Nephron (organoid): ENCODE data around the gene SNAPC2.

Experiments used
- H3K27ac Mint-ChIP-seq, 3 experiments: 2 replicates each; pipeline ENCODE4 v1.8.0; 2020; ENCODE audit warnings: mixed read lengths in 3 of 3, mild to moderate bottlenecking in 2 of 3, moderate library complexity in 1 of 3
- H3K27me3 Mint-ChIP-seq: 2 replicates; pipeline ENCODE4 v1.8.0; 2021; ENCODE audit warnings: low read depth, mild to moderate bottlenecking, moderate library complexity, mixed read lengths
- H3K36me3 Mint-ChIP-seq: 2 replicates; pipeline ENCODE4 v1.8.0; 2020; ENCODE audit warnings: low read depth, mixed read lengths
- H3K4me1 Mint-ChIP-seq: 2 replicates; pipeline ENCODE4 v1.8.0; 2020; ENCODE audit warnings: mixed read lengths
- H3K4me3 Mint-ChIP-seq, 3 experiments: 2 replicates each; pipeline ENCODE4 v1.8.0; 2020; ENCODE audit warnings: mild to moderate bottlenecking in 3 of 3, mixed read lengths in 3 of 3, moderate library complexity in 2 of 3
- H3K9me3 Mint-ChIP-seq: 2 replicates; pipeline ENCODE4 v1.8.0; 2020; ENCODE audit warnings: mixed read lengths
- CTCF ChIP-seq, 3 experiments: fragments of 200-600 bp; sonication (generic); IDR thresholded peaks; one replicate each; pipeline ENCODE4 v1.5.0; 2021; ENCODE audit warnings: antibody characterized with exemption in 3 of 3; ENCODE audit not compliant: unreplicated experiment in 3 of 3

The SNAPC2 gene

DNA sequence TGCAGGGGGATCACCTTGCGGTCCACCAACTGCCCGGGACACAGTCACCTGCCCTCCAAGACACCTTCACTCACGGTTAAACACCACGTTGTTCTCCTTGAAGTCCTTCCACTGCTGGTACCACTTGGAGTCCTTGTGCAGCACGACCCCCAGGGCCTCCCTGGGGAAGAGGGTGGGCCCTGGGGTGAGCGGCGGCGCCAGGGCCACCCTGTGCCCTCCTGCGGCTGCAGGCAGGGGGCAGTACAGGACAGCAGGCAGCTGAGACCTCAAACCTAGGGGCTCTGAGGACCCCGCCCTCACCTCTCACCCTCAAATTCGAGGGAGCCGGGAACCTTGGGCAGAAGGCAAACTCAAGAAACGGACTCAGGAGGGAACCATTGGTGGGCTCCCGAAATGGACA lies 13.3 kb downstream of the SNAPC2 start:
- Mint-ChIP-seq H3K27me3 (no peaks in the 10 kb centered on the region), H3K4me3 (no peak overlapping the region), H3K9me3 (no peaks in the 10 kb centered on the region), H3K36me3 (peaks cover 18% of the 10 kb centered on the region), H3K4me1 (peaks cover 8% of the 10 kb centered on the region), H3K27ac (no peak overlapping the region)
- TF ChIP-seq CTCF (IDR thresholded peaks at IDR 0.05; ENCODE audit: unreplicated experiment in 3 of 3): peak in 1 of 3 experiments; percentile 24

GRCh38 chr19:7933828-7934725 lies 13.9 kb downstream of the SNAPC2 start:
- Mint-ChIP-seq H3K4me1 (peaks cover 1% of the 10 kb centered on the region), H3K27ac (no peak overlapping the region), H3K27me3 (no peaks in the 10 kb centered on the region), H3K9me3 (no peaks in the 10 kb centered on the region), H3K4me3 (no peak overlapping the region), H3K36me3 (peaks cover 21% of the 10 kb centered on the region)
- no peak for TF ChIP-seq CTCF (IDR thresholded peaks at IDR 0.05; ENCODE audit: unreplicated experiment in 3 of 3)

GRCh38 chr19:7934766-7935165 lies 14.6 kb downstream of the SNAPC2 start:
- H3K4me3 Mint-ChIP-seq: no peak overlapping the region
- no peaks in the 10 kb centered on the region for H3K4me1 Mint-ChIP-seq
- peaks cover 22% of the 10 kb centered on the region for H3K36me3 Mint-ChIP-seq
- H3K9me3 Mint-ChIP-seq: no peaks in the 10 kb centered on the region
- no peak overlapping the region for H3K27ac Mint-ChIP-seq
- no peaks in the 10 kb centered on the region for H3K27me3 Mint-ChIP-seq
- no peak for TF ChIP-seq CTCF (IDR thresholded peaks at IDR 0.05; ENCODE audit: unreplicated experiment in 3 of 3)

DNA sequence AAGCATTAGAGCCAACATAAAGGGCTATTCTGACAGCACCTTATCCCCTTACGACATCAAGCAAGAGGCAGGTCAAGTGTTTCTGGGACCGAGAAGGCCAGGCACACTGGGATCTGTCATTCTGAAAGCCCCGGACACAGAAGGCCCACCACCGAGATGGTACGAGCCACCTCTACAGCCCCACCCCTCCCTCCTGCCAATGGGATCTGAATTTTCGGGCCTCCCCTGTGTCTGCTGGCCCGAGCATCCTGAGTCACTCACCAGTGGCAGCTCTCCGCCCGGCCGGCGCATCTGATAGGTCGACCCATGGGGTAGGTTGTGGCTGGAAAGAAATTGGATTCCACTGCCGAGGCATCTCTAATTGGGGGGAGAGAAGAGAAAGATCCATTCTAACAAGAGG lies 20.7 kb downstream of the SNAPC2 start:
- Mint-ChIP-seq H3K4me3 (peak overlapping the region; percentile 68 to 82 (median 73)), H3K9me3 (no peaks in the 10 kb centered on the region), H3K27ac (no peak overlapping the region), H3K27me3 (no peaks in the 10 kb centered on the region), H3K4me1 (peaks cover 7% of the 10 kb centered on the region), H3K36me3 (peaks cover 29% of the 10 kb centered on the region)
- TF ChIP-seq CTCF (IDR thresholded peaks at IDR 0.05; ENCODE audit: unreplicated experiment in 3 of 3): no peak

DNA sequence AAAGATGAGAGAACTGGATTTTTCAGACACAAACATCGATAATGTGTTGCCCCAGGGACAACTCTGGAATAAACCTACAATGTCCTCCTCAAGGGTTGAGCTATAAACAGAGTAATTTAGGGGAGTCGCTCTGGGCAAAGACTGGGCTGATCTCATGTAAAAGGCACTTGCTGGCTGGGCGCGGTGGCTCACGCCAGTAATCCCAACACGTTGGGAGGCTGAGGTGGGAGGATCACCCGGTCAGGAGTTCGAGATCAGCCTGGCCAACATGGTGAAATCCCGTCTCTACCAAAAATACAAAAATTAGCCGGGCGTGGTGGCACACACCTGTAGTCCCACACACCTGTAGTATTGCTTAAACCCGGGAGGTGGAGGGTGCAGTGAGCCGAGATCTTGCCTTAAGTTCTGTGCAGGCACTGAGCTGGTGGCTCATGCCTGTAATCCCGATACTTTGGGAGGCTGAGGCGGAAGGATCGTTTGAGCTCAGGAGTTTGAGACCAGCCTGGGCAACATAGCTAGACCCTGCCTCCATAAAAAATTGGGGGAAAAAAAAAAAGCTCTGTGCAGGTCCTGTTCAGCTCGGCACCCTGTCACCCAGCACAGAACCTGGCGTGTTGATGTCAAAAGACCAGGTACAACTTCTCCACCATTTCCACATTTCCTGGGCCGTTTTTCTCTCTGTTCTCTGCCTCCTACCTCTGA lies 21.9 kb downstream of the SNAPC2 start:
- peaks cover 7% of the 10 kb centered on the region for H3K4me1 Mint-ChIP-seq
- no peak overlapping the region for H3K27ac Mint-ChIP-seq
- no peaks in the 10 kb centered on the region for H3K27me3 Mint-ChIP-seq
- peak overlapping the region; percentile 87 to 90 (median 88) for H3K4me3 Mint-ChIP-seq
- TF ChIP-seq CTCF (IDR thresholded peaks at IDR 0.05; ENCODE audit: unreplicated experiment in 3 of 3): no peak
- peaks cover 23% of the 10 kb centered on the region for H3K36me3 Mint-ChIP-seq
- H3K9me3 Mint-ChIP-seq: no peaks in the 10 kb centered on the region
